ENCODE results near the gene STARD3.

The STARD3 gene

GRCh38 chr17:39621523-39622379 is 15.2 kb upstream of the STARD3 start:
- DNase-seq, result peak; percentile 81

GRCh38 chr17:39622380-39623006 is 14.5 kb upstream of the STARD3 start:
- peak; percentile 22 for DNase-seq

- peak; percentile 60 for DNase-seq
Observed at GRCh38 chr17:39623356-39623950, 13.5 kb upstream of the STARD3 start.

DNA sequence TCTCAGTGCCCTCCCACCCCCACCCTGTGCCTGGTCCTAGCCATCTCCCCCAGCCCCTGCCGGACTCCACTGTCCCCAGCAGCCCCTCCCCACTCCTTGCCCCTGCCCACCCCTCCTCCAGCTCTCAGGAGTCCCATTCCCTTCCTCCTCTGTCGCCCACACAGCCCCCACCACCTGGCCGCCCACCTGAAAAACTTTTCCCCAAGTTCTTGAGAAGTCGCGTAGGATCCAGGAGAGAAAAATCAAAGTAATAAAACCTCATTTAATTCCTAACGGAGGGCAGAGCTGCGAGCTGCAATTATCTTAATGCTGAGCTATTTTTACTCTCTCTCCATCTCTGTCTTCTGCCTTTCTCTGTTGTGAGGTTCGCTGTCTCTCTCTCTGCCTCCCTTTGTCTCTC is 12.6 kb upstream of the STARD3 start:
- DNase-seq, result no peak

- DNase-seq, result no peak
Observed at GRCh38 chr17:39625198-39625785, 11.7 kb upstream of the STARD3 start.

GRCh38 chr17:39626171-39627046 is 10.5 kb upstream of the STARD3 start, which contains the start of gene PPP1R1B:
Gene PPP1R1B, plus strand, starts transcription at chr17:39626952. Its CDS starts 441 bp downstream, at chr17:39627393.
- peak; percentile 12 for DNase-seq

DNA sequence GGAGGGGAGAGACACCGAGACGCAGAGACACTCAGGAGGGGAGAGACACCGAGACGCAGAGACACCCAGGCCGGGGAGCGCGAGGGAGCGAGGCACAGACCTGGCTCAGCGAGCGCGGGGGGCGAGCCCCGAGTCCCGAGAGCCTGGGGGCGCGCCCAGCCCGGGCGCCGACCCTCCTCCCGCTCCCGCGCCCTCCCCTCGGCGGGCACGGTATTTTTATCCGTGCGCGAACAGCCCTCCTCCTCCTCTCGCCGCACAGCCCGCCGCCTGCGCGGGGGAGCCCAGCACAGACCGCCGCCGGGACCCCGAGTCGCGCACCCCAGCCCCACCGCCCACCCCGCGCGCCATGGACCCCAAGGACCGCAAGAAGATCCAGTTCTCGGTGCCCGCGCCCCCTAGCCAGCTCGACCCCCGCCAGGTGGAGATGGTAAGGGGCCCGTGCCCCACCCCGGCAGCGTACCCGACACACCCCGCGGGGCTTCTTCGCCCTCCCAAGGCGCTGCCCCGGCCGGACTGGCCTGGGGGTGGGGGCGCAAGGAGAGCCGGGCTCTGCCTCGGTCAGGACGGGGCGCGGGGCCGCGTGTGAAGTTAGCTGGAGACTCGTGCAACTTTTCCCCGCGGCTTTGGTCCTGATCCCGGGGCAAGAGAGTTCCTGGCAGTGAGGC is 9.8 kb upstream of the STARD3 start:
- DNase-seq, result no peak

GRCh38 chr17:39627712-39628516 is 9.0 kb upstream of the STARD3 start:
- peak; percentile 52 for DNase-seq

- peak; percentile 58 for DNase-seq
Observed at GRCh38 chr17:39628655-39629493, 8.1 kb upstream of the STARD3 start.

DNA sequence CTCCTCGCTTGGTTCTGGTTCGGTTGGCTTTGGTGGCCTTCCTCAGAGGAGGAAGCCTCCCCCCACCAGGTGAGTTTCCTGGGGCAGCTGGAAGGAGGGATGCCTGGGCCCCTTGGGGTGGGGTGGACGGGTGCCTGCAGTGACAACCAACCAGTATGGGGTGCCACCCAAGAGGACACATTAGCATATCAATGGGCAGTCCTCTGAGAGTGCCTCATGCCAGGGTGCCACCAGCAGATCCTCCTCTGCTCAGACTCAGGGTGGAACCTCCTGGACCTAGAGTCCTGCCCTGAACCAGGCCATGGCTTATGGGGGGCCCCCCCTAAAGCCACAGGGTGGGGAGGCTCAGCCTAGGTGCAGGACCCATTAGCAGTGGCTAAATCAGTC is 7.5 kb upstream of the STARD3 start:
- DNase-seq, result no peak

GRCh38 chr17:39629898-39630297 is 7.0 kb upstream of the STARD3 start:
- no peak for DNase-seq

- DNase-seq, result no peak
Observed at GRCh38 chr17:39631403-39631802, 5.5 kb upstream of the STARD3 start.

DNA sequence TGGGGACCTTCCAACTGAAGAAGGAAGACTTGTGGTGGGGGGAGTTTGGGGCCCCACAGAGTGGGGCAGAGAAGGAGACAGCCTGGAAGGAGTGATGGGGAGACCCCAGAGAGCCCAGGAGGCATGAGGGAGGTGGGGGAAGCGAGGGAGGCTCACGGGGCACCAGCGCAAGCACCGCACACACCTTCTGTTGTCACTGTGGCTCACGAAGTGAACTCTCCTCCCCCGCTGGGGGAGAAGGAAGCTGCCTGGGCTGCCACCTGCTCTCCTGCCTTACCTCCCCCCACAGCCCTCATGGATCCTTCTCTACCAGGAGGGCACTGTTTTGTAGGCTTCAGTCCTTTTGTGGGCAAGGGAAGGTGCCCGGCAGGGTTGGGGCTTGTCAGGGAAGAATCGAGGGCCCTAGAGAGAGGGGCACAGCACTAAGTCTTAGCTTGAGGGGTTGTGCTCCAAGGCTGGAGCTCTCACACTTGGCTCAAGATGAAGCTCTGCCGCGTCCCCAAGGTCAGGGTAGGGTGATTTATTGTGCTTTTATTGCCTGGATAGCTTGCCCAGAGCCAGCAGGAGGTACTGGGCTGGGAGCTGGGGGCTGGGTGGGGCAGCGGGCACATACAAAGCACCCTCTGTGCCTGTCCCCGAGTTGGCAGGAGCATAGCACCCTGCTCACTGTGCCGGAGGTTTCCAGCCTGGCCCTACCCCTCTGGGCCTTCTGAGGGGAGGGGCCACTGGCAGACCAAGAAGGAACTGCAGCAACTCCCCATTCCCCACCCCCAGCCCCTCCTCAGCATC is 4.6 kb upstream of the STARD3 start:
- DNase-seq, result peak; percentile 19

GRCh38 chr17:39633570-39634183 is 3.3 kb upstream of the STARD3 start:
- no peak for DNase-seq

DNA sequence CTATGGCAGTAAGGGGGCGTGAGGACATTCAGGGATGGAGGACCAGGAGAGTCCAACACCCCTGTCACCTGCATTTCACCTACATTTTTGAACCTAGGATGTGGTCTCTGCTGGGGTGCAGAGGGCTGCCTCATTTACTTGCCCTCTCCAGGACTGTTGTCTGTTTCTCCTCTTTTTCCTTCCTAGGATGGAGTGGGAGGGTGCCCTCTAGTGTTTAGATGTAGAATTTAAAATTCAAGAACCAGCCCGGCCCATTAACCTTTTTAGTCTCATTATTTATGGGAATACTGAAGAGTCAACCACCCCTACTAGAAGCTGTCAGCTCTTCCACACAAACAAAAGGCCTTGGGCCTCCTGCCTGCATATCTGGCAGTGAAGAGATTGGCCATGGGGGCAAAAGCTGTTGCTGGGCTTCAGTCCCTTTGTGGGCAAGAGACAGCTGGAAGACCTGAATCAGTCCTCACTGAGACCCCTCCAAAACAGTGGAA is 2.5 kb upstream of the STARD3 start:
- DNase-seq, result peak; percentile 53

DNA sequence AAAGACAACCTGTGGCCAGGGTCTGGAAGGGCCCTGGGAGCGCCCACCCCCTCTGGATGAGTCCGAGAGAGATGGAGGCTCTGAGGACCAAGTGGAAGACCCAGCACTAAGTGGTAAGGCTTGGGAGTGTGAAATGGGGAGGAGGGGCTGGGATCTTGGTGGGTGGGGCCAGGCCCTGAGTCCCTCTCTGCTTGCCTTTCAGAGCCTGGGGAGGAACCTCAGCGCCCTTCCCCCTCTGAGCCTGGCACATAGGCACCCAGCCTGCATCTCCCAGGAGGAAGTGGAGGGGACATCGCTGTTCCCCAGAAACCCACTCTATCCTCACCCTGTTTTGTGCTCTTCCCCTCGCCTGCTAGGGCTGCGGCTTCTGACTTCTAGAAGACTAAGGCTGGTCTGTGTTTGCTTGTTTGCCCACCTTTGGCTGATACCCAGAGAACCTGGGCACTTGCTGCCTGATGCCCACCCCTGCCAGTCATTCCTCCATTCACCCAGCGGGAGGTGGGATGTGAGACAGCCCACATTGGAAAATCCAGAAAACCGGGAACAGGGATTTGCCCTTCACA is 1.2 kb upstream of the STARD3 start:
- DNase-seq, result no peak

- no peak for DNase-seq
Observed at GRCh38 chr17:39636587-39636926, 387 bp upstream of the STARD3 start.

DNA sequence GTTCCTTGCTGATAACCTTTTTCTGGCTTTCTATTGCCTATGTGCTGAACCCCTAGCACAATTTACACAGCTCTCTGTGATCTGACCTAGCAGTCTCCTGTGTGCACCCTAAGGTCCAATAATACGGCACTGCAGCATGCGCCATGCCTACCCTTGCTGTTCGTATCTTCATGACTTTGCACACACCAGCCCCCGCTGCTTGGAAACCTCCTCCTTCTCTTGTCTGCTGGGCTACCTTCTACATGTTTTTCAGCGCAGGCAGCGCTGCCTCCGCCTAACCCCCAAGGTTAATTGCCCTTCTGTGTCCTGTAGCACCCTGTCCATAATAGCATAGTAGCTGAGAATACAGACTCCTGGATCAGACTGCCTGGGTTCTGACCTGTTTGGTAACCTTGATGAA is 1.4 kb downstream of the STARD3 start:
- no peak for DNase-seq

All from NCI-H146 (cell line).